Activated CD4-positive, CD25-positive, alpha-beta regulatory T cell treated with anti-CD3 and anti-CD28 coated beads, Interleukin-2, amount 50 U/mL, for 72 hours (primary cell): ENCODE results near the gene EDN2.

Experiments
- DNase-seq: peaks from one replicate; pipeline ENCODE4 v3.0.0; 2021

EDN2 gene

DNA sequence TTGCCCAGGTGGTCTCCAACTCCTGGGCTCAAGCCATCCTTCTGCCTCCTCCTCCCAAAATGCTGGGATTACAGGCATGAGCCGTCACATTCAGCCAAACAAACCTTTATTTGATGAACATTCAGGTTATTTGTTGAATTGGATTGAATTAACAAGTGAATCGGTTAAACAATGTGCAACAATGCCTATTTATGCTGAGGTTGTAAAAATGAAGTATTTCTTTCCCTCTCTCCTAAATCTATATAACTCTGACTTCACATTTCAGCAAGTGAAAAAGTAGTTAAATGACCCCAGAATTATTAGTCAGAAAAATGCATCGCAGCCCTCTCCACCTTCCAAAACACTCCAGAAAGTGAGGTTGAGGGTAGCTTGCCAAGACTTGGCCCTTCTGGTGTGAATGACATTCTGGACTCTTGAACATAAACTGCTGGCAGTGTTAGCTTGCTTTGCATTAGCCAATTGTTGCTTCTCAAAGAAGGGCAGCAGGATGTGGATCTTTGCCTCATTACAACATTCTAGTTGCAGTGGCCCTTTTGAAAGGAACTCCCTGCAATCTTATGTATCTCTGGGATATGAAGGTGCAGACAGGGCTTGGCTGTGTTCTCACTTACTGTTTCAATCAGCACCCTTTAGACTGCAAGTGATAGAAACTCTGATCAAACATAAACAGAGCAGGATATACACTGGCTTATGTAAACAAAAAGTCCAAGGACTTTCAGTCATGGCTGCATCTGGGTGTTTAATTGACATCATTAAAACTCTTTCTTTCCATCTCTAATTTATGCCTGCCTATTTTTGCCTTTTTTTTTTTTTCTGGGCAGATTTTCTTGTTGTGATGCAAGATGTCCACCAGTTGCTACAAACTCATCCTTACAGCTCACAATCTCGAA, 22.4 kb downstream of the EDN2 start:
- no peak for DNase-seq

DNA sequence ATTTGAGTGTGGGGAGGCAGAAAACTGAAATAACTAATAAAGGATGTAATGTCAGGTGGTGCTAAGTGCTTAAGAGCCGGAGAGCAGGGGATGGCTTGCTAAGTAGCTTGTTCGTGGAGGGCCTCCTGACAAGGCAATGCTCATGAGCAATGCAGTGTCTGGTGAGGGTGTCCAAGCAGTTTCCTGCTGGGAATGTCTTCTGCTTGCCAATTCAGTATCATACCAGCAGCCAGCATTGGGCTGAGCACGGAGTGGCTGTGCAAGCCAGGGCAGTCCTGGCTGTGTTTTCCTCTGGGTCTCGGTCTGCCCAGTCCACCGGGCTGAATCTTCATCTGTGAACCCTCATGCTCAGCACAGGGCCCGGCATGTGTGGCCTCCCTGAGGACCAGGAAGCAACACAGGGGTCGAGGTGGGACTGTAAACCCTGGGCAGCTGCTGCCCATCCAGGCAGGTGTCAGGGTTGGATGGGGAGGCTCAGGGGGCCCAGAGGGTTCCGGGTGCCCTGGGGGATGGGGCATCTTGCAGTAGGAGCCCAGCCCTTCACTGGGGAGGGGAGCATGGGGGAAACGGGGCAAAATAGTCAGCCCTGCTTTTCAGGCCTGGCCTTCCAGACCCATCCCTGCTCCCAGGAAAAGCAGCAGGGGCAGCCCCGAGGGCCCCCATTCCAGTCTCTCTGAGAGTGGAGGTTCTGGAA, 27.5 kb downstream of the EDN2 start:
- no peak for DNase-seq

DNA sequence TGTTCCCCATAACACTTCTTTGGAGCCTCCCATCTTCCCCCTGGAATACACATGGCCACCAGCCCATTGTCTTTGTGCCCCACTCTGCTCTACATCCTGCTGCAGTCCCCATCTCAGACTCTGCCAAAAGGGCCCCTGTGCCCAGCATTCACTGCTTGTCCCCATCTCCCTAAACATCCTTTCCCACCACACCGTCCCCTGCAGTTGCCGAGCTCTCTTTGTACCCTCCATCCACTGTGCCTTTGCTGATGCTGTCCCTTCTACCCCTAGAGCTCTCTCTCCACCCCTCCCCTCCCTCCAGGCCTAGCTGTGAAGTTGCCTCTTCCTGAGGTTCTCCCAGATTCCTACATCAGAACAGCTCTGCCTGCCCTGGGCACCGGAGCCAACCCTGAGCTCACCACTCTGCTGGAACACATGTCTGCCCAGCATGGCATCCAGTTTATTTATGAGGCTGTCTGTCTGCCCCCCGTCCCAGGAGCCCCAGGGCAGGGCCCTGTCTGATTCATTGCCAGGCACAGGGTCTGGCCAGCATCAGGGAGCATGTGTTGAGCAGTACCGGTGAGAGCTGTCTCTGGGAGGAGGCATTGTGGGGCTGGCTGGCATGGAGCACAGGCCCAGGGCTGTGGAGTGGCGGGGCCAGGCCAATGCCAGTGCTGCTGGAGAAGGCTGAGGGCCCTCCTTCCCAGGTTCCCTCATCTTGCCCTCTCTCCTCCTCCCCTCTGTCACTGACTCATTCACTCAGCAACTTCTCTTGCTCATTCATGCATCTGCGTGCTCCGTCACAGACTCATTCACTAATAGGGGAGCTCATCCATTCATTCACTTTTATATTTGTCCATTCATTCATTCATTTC, 28.8 kb downstream of the EDN2 start:
- DNase-seq, result no peak

DNA sequence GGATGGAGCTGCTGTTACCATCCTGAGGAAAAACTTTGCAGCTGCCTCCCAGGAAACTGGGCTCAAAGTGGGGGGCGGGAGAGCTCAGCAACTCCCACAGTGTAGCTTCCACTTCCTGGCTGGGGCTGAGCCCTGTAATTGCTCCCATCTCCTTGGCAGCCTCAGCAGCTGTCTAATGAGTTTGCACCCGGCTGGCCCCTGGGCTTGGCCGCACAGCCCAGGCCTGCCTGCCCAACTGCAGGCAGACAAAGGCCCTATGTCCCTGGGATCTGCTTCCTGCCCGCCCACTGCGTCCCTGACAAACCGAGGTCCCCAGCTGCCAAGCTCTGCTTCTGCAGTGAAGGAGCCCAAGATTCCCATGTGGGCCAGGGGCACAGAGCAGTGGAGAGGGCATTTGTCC, 30.1 kb downstream of the EDN2 start:
- DNase-seq, result no peak

DNA sequence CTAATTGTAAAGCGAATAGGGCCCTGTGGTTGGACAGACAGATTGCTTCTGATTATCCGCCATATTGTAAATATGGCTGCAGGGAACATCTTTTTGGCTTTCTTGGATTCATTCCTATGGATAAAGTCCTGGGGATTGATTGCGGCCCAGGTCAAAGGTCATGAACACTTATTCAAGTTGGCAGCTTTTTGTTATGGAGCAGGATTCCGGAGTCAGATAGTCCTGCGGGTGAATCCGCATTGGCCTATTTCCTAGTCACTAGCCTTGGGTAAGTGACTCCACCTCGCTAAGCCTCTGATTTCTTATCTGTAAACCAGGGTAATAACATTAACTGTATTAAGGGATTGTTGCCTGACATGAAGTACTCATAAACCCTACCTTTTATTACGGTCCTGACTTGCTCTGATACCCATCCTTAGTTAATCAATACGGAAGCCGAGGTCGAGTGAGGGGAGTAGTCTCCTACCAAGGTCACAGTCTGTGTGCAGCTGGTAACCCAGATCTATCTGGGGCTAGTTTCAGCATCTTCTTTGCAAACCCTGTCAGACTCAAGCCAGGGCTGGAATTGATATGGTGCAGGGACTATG, 31.7 kb downstream of the EDN2 start:
- DNase-seq, result no peak

DNA sequence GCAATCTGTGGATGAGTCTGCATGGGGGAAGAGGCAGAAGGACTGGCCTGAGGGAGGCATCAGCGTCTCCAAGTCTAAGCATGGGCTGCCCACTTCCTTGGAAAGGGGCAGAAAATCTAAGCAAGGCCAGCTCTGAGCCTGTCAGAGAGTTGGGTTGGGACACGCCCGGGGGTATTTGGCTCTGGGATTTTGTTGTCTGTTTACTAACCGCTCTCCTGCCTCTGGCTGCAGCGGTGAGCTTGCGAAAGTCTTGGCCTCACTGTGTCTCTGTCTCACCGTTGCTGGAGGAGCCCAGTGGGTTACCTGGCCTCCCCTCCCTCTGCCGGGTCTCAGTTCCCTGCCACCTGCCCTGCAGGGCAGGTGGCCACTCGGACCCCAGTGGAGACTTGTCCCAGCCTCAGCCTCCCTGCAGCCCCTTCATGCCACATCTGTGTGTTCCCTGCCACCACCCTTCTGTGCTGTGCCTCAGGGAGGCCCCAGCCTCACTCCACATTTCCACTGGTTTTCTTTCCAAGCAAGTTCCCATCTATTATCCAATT, 33.7 kb downstream of the EDN2 start:
- no peak for DNase-seq

DNA sequence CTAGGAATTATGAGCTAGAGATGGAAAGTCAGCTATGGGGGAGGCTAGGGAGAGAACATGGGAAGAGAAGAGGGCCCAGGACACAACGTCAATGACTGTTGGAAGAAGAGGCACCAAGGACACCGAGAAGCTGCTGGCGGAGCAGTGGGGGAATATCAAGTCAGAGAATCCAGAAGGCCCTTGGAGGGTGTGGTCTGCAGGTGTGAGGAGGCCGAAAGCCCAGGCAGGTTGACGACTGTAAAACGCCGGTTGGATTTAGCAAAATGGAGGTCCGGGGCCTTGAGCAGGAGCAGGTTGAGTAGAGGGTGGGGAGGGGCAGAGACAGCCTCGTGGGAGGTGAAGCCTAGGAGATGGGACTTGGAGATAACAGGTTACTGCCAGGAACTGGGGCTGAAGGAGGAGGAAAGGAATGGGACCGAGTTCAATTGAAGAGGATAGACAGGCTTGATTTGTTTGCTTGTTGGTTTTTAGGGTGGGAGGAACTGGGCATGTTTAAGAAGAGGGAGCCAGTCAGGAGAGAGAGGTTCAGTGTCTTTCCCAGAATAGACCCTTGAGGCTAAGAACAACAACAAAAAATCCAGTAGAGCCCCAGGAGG, 35.1 kb downstream of the EDN2 start:
- DNase-seq, result no peak

DNA sequence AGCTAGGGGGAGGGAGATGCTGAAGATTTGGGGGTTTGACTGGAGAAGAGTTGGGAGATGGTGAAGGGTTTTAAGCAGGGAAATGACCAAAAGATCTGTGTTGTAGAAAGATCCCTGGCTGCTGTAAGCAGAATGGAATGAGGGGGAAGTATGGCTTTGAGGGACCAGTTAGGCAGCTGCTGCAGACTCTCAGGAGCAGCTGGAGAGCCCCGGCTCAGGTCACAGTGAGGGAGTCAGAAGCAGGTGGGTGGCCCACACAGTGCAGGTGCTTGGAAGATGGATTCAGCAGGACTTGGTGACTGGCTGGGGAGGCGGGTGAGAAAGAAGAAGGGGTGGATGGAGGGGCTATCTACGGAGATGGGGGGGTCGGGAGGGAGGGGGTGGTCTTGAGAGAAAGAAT, 35.7 kb downstream of the EDN2 start:
- DNase-seq, result no peak

DNA sequence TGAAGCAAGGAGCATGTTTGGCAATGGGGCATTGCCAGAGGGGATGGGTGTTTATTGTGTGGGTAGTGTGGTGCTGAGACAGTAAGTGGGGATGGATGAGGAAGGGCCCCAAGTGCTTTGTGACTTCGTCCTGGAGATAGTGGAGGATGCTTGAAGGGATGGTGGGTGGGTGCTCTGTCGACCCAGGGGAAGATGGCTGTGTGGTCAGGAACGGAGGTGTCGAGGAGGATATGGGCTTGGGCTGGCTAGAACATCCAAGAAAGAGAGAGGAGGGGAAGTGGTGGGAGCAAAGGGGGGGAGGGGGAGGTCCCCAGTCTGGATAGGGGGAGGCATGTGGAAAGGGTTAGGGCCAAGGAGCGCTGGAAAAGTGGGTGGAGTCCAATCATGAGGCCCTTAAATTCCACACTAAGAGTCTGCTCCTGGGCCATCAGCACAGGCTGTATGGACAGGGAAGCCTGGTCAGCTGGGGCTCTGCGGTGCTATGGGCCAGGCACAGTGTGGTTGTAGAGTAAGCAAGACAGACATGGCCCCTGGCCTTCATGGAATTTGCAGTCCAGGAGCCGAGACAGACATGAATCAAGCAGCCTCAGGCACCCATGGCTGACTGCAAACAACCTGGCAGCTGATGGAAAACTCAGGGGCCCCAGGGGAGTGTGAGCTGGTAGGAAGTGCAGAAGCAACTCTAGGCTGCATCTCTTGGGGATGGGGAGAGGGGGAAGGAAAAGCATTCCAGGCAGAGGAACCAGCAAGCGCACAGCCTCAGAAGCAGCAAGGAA, 36.3 kb downstream of the EDN2 start:
- no peak for DNase-seq

DNA sequence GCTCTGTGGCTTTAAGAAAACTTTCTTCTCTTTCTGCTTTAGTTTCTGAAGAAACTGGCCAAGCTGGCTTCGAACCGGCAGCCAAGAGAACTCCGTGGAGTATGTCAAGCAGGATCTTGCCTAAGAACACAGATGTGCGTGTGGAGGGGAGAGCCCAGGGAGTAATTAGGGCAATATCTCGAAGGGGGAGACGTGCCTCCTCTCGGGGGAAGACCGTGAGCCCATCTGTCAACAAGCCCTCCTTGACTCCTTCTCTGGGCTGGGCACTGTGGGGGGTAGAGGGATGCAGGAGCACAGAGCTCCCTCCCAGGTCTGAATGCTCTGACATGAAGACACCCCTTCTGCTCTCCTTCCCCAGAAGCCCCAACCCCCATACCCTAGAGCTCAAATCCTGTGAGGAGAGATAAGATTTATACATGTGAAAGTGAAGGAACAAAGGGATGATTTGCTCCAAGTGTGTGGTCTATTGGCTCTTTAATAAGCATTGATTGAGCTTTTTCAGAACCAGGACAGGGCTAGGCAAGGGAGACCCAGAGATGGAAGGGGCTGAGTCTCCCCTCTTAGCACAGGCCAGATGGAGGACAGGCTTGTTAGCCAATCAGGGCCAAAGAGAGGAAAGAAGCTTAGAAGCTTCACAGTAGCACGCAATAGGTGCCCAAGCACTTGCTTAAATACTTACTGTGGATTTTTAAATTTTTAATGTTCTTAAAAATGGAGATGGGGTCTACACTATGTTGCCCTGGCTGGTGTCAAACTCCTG, 37.5 kb downstream of the EDN2 start:
- no peak for DNase-seq

DNA sequence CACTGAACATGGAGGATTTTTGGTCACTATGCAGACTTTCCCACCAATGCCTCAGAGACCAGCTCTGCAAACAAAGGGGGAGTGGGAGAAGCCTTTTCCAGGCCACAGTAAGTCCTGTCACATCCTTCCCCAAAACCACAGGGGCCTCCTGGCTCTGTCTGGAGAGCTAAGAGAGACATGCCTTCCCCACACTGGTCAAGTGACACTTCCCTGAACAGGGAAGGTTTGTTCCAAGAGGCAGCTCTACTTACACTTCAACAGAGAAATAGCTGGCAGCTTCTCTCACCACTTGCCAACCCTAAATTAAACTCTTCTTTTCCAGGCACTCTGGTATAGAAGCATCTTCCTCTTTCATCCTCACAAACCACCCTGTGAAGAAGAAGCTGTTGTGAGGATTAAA, 39.7 kb downstream of the EDN2 start:
- no peak for DNase-seq

DNA sequence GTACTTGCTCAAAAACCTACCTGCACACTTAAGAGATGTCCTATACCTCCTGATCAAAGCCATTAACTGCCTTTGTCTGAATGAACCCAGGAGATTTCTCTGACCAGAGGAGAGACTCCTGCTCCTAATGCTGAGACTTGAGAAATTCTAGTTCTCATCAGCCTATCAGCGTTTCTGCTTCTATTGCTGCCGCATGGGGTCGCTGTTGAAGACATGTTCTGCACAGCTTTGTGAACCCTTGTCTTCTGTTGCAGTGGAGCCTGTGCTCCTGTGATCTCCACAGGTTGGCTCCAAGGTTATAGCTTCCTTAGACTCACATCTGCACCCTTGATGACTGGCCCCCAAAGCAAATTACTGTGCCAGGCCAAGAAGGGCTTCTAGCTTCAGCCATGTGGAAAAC, 40.2 kb downstream of the EDN2 start:
- DNase-seq, result no peak

DNA sequence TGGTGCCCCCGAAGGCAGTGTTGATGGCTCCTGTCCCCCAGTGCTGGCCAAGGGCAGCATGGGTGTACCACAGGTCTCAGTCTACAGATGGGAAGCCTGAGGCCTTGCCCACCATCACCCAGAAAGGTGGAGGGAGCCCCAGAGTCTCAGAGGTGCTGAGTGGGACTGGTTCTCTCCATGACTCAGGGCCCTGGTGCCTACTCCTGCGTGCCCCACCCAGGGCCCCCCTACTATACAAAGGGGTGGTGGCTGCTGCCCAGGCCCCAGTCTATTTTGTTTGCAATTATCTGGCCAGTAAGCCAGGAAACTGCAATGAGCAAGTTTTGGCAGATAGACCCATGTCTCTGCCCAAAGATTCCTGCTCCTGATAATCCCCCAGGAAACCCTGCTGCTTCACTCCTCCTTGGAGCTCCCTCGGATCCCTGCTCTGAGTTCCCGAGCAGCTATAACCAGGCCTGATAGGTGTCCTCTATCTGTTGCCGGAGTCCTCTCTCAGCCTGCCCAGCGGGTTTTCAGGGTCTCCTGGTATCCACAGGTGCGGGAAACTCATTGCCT, 41.7 kb downstream of the EDN2 start:
- DNase-seq, result no peak

DNA sequence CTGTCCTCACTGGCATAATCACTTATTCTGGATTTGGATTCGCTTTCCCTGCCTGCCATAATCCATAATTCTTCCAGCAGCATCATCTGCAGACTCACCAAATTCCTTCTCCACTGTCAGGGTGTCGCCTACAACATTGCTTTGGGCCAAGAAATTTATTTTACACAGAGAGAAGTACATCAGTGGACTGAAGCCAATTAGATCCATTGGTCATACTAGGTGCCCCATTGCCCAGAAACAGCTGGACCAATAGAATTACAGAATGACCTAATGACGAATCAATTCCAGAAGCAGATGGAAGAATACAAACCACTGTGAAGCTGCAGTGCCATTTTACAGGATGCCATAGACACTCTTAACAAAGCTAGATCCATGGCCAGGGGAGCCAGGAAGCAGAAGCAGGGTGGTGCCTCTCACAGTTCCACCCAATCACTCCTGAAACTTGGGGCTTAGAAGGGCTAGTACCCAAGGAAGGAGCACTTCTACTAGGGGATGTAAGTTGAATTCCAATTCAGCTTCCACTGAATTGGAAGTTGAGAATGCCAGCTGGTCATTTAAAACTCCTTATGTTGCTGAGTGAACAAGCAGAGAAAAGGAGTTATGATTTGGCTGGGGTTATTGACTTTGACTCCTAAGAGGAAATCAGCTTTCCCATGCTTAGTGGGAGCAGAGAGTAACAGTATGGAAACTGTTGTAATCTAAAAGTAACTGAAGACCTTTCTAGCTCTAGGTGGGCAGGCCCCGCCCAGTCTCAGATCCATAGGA, 44.0 kb downstream of the EDN2 start:
- DNase-seq, result no peak

DNA sequence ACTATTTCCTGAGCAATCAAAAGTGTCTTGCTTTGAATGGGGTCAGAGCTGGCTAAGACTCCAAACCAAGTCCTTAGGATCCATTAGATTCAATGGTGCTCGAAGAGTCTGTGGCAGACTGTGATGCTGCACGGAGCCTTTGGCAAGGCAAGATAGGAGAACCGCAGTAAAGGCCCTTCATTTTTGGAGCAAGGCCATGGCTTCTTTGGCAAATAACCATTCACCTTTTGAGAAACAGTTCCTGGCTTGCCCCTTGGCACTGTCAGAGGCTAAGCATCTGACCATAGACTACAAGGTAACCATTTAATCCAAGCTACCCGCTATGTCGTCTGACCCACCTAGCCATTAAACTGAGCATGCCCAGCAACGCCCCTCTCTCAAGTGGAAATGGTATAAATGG, 45.2 kb downstream of the EDN2 start:
- DNase-seq, result no peak

DNA sequence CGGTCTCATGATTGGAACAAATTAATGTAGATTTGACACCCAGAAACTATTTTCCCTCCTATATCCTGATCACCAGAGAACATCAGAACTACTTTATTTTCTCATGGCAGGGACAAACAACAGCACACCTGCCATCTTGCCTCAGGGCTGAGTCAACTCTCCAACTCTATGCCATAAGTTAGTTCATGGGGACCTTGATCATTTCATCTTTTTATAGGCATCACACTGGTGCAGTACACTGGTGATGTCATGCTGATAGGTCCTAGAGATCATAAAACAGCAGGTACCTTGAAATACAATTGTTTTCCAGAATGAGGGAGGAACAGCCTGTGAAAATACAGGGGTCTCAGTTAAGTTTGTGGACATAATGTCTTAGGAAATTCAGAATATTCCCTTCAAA, 45.8 kb downstream of the EDN2 start:
- DNase-seq, result no peak

DNA sequence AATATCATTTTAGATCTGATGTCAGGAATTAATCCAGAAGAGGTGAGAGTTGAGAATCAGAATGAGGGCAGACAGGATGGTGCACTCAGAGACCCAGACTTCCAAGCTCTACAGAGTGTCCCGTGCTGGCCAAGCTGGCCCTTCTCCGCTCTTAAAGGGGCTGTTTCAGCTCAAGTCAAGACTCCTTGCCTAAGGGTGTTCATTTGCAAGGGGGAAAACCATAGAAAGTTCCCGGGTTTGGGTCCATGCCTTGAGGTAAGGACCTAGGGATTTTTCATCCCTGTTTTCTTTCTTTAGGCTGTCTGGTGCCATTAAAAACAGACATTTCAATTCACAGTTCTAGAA, 47.5 kb downstream of the EDN2 start:
- no peak for DNase-seq

DNA sequence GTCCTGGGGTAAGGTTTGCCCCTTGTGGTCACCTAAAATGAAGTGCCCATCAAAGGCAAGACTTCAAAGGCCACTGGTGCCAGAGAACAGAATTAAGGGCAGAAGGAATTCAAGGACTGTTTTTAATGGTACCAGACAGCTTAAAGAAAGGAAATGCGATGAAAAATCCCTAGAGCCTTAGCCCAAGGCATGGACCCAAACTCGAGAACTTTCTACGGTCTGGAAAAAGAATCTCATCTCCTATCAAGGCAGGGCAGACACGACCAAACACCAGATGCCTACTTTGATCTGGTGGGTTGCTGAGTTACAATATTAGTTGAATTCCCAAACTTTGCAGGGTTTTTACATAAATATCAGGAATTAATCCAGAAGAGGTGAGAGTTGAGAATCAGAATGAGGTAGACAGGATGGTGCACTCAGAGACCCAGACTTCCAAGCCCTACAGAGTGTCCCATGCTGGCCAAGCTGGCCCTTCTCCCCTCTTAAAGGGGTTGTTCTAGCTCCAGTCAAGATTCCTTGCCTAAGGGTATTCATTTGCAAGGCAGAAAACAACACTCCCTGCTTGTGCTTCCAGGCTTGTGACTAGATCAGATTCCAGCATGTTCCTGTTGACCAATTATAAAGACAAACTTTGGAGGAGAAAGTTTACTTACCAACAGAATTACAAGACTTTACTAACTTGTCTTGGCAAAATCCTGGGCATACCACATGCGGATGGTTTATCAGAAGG, 48.0 kb downstream of the EDN2 start:
- no peak for DNase-seq

DNA sequence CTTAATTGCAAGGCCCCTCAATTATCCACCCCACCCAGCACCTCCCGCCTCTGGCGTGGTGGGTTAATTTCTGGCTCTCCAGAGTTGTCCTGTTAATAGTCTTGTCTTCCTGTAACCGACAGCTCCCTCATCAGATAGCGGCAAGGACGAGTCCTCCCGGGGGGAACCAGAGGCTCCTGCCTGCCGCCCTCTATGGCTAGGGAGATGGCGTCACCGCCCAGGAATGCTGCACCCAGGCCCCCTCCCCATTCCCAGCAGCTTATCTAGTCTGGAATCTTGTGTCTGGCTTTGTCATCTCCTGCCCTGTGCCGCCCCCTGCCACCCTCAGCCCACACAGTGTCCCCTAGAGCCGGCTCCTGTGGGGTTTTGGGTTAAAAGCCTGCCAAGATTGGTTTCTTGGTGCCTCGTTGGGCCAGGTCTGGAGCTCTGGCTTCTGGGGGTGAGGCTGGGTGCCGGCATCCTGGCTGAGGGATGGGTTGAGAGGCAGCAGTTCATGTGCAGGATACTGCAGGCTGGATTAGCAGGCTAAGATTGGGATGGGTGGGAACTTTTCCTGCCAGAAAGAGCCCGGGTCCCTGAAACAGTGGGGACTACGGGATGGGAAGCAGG, 48.8 kb downstream of the EDN2 start:
- DNase-seq, result no peak
